T-helper 2 cell treated with Interferon-gamma antibody and Interleukin-4, amounts not matched to agents 5 μg/mL and 100 μg/mL, for 36 hours (primary cell): Measurements from ENCODE around the gene DSTN.

ENCODE experiments used
- DNase-seq: peaks from one replicate; pipeline ENCODE4 v3.0.0; 2021; ENCODE audit warnings: low spot score
- H3K27ac Mint-ChIP-seq: one replicate; pipeline ENCODE4 v1.8.0; 2021; ENCODE audit warnings: mild to moderate bottlenecking, mixed read lengths
- H3K27me3 Mint-ChIP-seq: one replicate; pipeline ENCODE4 v1.8.0; 2021; ENCODE audit warnings: low read depth, mixed read lengths
- H3K36me3 Mint-ChIP-seq: one replicate; pipeline ENCODE4 v1.8.0; 2021; ENCODE audit warnings: low read depth, mixed read lengths
- H3K4me1 Mint-ChIP-seq: one replicate; pipeline ENCODE4 v1.8.0; 2021; ENCODE audit warnings: low read depth, mixed read lengths
- H3K4me3 Mint-ChIP-seq: one replicate; pipeline ENCODE4 v1.8.0; 2022; ENCODE audit warnings: mild to moderate bottlenecking, moderate library complexity, mixed read lengths
- H3K9me3 Mint-ChIP-seq: one replicate; pipeline ENCODE4 v1.8.0; 2021; ENCODE audit warnings: mixed read lengths

DSTN gene

DNA sequence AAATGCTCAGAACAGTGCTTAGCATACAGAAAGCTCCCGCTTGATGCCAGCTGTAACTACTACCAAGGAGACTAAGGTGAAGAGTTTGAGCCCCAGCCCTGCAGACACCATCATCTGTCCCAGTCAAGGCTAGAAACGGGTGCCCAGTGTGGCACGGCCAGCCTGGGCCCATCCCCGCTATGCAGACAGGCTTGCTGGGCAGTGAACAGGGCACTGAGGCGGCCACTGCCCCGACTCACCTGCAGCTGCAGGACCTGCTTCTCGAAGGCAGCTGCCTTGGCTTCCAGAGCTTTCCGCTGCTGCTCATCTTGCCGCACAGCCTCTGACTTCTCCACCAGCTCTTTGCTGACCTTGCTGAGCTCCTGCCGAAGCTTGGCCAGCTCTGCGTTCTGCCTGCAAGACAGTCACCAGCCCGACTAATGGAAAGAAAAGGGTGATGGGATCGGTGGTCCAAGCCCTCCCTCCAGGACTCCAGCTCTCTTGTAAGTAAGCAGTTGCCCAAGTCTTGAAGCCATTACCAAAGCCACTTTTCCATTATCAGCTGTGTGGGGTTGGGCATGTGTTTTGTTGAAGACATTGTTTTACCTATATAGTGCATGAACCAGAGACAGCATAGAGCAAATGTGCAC, 63.5 kb downstream of the DSTN start:
- H3K4me3 Mint-ChIP-seq: no peak overlapping the region
- no peak for DNase-seq
- no peaks in the 10 kb centered on the region for H3K9me3 Mint-ChIP-seq
- H3K36me3 Mint-ChIP-seq: peaks cover 23% of the 10 kb centered on the region
- H3K4me1 Mint-ChIP-seq: no peaks in the 10 kb centered on the region
- H3K27me3 Mint-ChIP-seq: no peaks in the 10 kb centered on the region
- H3K27ac Mint-ChIP-seq: no peak overlapping the region

DNA sequence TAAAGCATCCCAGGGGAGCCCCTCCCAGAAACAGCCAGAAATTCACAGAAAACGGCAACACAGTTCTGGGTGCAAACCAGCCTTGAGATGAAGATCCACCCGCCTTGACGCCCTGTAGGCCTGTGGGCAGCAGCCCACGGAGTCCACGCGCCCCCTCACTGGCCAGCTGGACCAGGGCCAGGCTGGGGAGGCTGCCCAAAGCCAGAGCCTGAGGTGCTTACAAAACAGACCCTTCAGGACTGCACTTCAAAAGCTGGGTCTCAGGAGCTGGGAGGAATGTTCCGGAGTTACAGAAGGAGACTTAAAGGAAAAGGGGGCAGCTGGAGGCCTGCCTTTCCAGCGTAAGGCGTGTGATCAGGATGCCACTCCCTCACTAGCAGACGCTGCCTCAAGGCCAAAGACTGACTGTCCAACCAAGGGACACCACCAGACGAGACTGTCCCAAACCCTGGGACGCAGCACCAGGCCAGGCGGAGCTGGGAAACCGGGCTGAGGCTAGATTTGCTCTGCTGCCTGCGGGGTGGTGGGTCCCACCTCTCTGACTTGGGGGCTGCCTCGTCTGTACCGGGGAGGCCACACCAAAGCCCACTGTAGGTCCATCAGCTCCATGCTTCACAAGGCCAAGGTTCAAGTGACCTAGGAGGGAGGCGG, 64.1 kb downstream of the DSTN start:
- H3K27me3 Mint-ChIP-seq: no peaks in the 10 kb centered on the region
- peaks cover 17% of the 10 kb centered on the region for H3K36me3 Mint-ChIP-seq
- no peak for DNase-seq
- H3K4me3 Mint-ChIP-seq: no peak overlapping the region
- H3K9me3 Mint-ChIP-seq: no peaks in the 10 kb centered on the region
- no peaks in the 10 kb centered on the region for H3K4me1 Mint-ChIP-seq
- no peak overlapping the region for H3K27ac Mint-ChIP-seq

DNA sequence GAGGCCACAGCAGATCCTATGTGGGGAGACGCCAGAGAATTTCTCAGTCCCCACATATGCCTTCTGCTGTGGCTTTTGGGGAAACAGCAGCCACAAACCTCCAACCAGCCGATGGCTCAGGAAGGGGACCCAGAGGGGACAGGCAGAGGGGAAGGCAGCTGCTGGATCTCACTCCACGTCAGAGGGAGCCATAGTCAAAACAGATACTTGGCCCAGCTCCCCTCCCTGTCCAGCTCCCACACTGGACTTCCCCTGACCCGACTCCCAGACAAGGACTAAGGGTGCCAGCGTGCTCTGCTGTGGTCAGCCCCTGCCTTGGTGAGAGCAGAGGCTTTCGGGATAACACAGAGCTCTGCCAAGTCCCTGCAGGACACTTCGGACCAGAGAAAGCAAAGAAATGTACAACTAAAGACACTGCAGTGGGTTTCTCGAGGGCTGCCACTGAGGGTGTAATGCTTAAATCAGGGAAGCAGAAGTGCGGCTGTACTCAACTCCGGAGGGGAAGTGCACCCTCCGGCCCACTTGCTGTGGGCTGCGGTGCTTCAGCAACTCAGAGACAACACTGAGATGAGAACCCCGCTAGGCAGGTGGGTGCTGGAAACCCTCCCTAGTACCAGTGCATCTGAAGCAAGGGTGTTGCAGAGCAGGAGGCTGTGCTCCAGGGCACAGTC, 64.9 kb downstream of the DSTN start:
- DNase-seq: no peak
- Mint-ChIP-seq H3K4me1 (no peaks in the 10 kb centered on the region), H3K4me3 (no peak overlapping the region), H3K27me3 (no peaks in the 10 kb centered on the region), H3K27ac (no peak overlapping the region), H3K9me3 (no peaks in the 10 kb centered on the region), H3K36me3 (peaks cover 17% of the 10 kb centered on the region)

DNA sequence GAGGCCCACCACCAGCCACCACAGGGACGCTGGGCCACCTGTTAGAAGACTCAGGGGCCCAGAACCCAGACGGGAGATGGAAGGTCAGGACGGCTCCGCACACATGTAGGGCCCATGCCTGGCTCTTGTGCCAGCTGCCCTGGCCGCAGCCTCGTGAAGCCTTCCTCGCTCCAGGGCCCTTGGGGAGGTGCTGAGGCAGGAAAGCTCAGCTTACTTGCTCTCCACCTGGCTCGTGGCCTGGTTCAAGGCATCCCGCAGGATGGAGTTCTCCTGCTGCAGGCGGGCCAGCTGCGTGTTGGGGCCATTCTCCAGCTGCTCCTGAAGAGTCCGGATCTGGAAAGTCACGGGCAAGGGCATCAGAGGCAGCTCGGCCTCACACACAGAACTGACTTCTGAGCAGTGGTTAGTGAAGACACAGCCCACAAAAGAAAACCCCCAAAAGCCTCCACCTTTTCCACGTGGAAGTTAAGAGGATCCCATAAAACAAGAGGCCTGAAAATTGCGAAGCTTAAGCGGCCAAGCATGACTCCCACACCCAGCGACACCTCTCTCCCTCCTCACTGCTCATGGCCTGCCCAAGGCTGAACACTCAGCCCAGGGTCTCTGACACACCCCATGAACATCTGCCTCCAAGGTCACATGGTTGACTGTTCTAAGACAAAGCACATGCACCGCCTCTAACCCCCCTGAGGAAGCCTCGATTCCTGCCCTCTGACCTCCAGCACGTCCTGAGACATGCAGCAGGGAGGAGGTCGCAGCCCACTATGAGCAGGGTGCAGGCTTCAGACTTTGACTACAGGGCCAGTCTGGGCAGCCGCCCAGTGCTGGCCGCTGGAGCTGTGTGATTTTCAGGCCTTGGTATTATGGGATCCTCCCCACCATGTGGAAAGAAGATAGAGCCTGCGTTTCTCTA, 65.7 kb downstream of the DSTN start:
- H3K9me3 Mint-ChIP-seq: no peaks in the 10 kb centered on the region
- H3K36me3 Mint-ChIP-seq: peaks cover 18% of the 10 kb centered on the region
- no peak overlapping the region for H3K27ac Mint-ChIP-seq
- H3K4me1 Mint-ChIP-seq: no peaks in the 10 kb centered on the region
- no peak for DNase-seq
- no peaks in the 10 kb centered on the region for H3K27me3 Mint-ChIP-seq
- H3K4me3 Mint-ChIP-seq: no peak overlapping the region

DNA sequence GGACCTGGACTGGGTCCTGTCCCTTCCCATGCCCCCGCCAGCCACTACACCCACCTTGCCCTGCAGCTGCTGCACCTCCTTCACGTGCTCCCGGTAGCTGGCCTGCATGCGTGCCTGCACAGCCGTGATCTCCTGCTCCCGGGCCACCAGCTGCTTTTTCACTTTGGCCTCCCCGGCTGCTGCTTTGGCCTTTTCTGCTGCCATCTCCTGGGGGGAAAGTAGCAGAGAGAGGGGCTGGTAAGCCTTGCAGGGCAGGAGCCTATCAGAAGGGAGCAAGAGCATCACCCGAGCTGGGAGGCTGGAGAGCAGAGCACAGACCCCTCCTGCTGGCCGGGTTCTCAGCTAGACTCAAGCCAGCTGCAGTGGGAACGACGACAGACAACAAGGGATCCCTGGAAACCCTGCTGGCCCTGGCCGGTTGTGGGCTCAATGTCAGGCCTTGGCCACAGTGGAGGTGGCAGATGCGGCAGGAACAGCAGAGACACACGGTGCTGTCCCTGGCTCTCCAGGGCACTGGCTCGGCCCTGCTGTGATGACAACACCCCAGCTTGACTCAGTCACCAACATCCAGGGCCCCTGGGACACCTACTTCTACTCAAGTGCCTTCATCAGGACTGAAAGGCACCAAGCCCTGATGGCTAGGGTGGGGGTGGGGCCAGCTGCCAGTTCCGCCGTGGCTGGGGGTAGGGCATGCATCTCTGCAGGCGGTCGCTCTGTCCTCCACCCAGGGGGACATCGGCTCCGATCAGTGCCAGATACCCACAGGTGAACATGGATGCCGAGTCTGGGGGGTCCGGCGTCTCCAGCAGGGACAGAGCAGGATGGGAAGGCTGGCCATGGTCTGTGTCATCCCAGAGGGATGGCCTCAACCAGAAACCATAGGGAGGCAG, 66.9 kb downstream of the DSTN start:
- DNase-seq: no peak
- H3K4me1 Mint-ChIP-seq: no peaks in the 10 kb centered on the region
- peaks cover 17% of the 10 kb centered on the region for H3K36me3 Mint-ChIP-seq
- H3K4me3 Mint-ChIP-seq: no peak overlapping the region
- H3K27me3 Mint-ChIP-seq: no peaks in the 10 kb centered on the region
- H3K9me3 Mint-ChIP-seq: no peaks in the 10 kb centered on the region
- H3K27ac Mint-ChIP-seq: no peak overlapping the region

DNA sequence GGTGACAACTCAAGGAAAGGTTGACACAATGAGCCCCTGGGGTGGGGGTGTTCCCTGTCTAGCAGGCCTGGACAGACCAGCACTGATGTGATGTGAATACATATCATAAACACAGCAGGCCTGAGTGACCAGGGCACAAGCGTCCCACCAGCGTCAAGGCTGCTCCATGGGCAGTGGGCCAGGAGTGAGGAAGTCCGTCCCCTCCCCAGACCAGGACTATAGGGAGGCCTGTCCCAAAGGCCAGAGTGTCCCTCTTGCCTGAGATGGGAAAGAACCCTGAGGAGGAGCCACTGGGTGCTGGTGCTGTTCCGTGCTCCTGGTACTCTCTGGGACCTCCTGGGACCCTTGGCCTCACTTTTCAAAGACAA, 67.5 kb downstream of the DSTN start:
- H3K27ac Mint-ChIP-seq: no peak overlapping the region
- no peaks in the 10 kb centered on the region for H3K9me3 Mint-ChIP-seq
- H3K4me3 Mint-ChIP-seq: no peak overlapping the region
- no peaks in the 10 kb centered on the region for H3K4me1 Mint-ChIP-seq
- no peak for DNase-seq
- peaks cover 15% of the 10 kb centered on the region for H3K36me3 Mint-ChIP-seq
- H3K27me3 Mint-ChIP-seq: no peaks in the 10 kb centered on the region

DNA sequence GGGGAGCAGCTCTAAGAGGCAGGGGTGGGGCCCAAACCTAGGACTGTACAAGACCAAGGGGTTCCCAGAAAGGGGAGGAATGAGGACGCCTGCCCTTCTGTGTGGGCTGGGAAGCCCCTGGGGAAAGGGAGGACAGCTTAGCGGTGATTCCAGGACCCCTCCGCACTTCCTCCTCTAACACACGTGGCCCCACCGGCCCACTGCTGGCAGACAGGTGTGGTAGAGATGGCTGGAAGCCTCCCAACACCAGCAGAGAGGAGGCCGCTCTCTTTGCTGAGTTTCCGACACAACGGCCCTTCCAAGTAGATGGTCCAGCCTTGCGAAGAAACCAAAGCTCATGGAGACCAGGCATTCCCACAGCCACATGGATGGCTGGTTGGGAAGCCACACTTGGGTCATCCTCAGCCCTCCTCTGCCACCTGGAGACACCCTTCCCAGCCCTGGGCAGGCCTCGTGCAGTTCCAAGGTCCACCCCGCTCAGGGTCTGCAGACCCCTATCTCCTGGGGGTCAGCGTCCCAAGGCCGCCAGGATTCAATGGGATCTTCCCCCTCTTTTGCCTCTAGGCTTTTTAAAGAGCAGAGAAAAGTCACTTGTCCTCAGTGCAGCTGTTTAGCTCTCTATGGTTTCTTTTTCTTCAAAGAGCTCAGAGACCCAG, 68.2 kb downstream of the DSTN start:
- no peak for DNase-seq
- Mint-ChIP-seq H3K4me3 (no peak overlapping the region), H3K27me3 (no peaks in the 10 kb centered on the region), H3K27ac (no peak overlapping the region), H3K36me3 (peaks cover 14% of the 10 kb centered on the region), H3K4me1 (no peaks in the 10 kb centered on the region), H3K9me3 (no peaks in the 10 kb centered on the region)

DNA sequence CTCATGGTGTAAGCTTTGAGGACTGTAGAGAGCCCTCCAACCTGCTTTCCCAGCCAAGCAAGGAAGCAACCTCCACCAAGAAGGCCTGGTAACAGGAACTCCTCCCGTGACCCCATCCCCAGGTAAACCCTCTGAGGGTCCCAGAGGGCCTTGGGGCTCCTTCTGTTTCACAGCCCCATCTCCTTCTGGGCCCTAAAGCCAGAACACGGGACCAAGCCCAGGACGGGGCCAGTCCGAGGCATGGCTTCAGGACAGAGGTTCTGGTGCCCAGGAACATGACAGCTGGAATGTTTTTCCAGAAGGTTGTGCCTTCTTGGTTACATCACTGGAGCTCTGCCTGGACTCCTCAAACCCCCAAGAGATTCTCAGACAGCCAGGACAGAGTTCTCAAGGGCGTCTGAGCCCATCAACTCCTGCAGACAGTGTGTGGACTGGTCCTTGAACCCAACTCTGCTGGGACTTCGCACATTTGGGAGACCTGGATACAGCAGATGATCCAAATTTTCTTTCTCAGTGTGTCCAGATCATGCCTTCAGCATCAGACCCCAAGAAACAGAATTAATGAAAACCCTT, 69.0 kb downstream of the DSTN start:
- no peaks in the 10 kb centered on the region for H3K9me3 Mint-ChIP-seq
- H3K4me1 Mint-ChIP-seq: no peaks in the 10 kb centered on the region
- H3K27me3 Mint-ChIP-seq: no peaks in the 10 kb centered on the region
- no peak overlapping the region for H3K4me3 Mint-ChIP-seq
- H3K36me3 Mint-ChIP-seq: peaks cover 13% of the 10 kb centered on the region
- H3K27ac Mint-ChIP-seq: no peak overlapping the region
- DNase-seq: no peak

DNA sequence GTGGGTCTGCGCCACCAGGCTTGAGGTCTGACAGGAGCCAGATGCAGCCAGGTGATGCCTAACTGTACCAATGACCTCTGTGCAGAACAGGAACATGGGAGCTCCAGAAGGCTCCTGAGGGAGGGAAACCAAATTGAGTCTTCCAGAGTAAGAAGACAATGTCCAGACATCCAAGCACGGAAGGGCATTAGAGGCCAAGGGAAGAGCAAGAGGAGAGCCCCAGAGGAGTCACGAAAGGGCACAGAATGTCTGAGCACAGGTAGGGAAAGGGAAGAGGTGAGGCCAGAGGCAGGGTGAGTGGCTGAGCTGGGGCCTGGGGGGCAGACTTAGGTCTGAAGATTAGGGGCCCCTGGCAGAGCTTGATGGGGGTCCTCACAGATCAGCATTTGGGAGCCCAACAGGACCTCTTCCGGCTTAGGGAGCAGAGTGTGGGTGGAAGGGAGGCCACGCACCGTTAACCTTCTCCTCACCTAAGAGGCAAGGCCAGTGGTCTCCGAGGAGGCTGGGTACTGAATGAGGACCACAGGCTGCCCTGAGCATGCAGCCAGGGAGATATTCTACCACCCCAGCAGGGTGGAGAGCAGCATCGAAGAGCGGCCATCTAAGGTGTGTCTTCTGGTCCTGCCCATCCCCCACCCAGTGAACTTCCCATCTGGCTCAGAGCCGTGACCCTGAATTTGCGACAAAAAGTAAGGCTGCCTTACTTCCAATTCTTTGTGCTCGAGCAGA, 70.4 kb downstream of the DSTN start:
- Mint-ChIP-seq H3K27ac (no peak overlapping the region), H3K4me3 (no peak overlapping the region), H3K36me3 (peaks cover 11% of the 10 kb centered on the region), H3K27me3 (no peaks in the 10 kb centered on the region), H3K9me3 (no peaks in the 10 kb centered on the region), H3K4me1 (peaks cover under 1% of the 10 kb centered on the region)
- DNase-seq: no peak

DNA sequence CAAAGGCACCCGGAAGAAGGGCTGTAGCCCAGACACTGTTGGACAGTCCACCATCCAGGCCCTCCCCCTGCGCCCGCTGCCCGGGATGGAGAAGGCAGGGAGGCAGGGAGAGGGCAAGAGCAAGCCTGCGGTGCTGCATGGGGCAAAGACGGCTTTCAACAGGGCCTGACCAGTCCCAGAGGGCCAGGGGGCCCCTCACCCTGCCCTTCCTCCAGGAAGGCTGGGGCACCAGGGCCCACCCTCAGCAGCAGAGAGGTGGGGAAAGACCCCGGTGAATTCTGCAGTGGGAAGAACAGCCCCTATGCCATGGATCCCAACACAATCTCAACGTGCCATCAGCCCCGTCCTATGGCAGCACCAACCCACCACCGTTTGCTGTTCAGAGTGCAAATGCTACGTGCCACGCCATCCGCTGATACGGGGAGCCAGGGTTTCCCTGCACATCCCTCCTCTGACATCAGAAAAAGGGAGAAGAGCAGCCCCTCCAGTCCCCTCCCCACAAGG, 71.1 kb downstream of the DSTN start:
- H3K4me1 Mint-ChIP-seq: peaks cover 2% of the 10 kb centered on the region
- H3K36me3 Mint-ChIP-seq: peaks cover 11% of the 10 kb centered on the region
- no peaks in the 10 kb centered on the region for H3K9me3 Mint-ChIP-seq
- no peak for DNase-seq
- no peak overlapping the region for H3K27ac Mint-ChIP-seq
- H3K27me3 Mint-ChIP-seq: no peaks in the 10 kb centered on the region
- H3K4me3 Mint-ChIP-seq: no peak overlapping the region

DNA sequence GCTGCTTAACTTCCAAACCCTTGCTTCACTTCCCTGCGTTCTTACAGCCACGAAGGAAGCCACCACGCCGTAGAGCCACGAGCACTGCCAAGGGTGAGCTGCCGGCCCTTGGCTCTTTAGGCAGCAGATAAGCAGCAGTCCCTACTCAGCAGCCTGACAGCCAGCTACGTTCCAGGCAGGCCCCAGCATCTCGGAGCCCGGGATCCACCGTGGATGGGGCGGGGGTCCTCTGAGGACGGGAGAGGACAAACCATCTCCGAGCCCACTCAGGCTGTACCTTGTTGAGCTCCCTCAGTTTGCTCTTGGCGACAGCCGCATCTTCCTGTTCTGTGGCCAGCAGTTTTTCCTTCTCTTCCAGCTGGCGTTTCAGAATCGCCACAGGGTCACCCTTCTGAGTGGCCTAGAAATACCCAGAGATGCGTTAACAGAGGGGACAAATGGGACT, 71.7 kb downstream of the DSTN start:
- no peaks in the 10 kb centered on the region for H3K9me3 Mint-ChIP-seq
- no peak overlapping the region for H3K4me3 Mint-ChIP-seq
- no peak for DNase-seq
- H3K27me3 Mint-ChIP-seq: no peaks in the 10 kb centered on the region
- H3K36me3 Mint-ChIP-seq: peaks cover 8% of the 10 kb centered on the region
- peaks cover 2% of the 10 kb centered on the region for H3K4me1 Mint-ChIP-seq
- H3K27ac Mint-ChIP-seq: no peak overlapping the region

DNA sequence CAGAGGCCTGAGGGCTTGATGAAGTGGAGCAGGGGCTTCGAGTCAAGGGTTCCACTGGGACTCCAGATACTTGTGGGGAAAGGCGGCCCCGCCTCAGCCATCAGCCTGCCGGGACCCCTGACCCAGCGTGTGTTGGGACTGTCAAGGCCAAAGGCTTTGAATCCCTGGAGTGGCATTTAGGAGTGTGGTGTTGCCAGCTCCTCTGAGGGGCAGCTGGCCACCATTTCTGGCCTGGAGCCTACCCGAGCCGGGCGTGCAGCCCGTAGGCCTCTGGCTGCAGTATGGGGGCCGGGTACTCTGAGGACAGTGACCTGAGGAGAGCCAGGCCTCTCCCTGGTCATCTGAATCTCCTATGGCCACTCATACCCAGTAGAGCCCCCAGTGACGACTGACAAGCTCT, 72.1 kb downstream of the DSTN start:
- Mint-ChIP-seq H3K9me3 (no peaks in the 10 kb centered on the region), H3K27ac (no peak overlapping the region), H3K4me1 (peaks cover 2% of the 10 kb centered on the region), H3K4me3 (no peak overlapping the region), H3K27me3 (no peaks in the 10 kb centered on the region), H3K36me3 (peaks cover 8% of the 10 kb centered on the region)
- no peak for DNase-seq
